HEK293T (cell line): Measurements from ENCODE around the gene OR2B6.

Experiments
- BHLHE40 ChIP-seq: fragments of 450-650 bp; IDR thresholded peaks from 2 replicates; pipeline ENCODE4 v1.6.1; 2016; ENCODE audit warnings: mild to moderate bottlenecking, moderate library complexity, borderline replicate concordance
- CTBP1 ChIP-seq: fragments of 450-650 bp; IDR thresholded peaks from 2 replicates; pipeline ENCODE4 v1.6.1; 2016; ENCODE audit warnings: borderline replicate concordance
- ELF4 ChIP-seq: fragments of 450-650 bp; IDR thresholded peaks from 2 replicates; pipeline ENCODE4 v1.6.1; 2017; ENCODE audit warnings: antibody characterized with exemption
- FOXA1 ChIP-seq: fragments of 450-650 bp; IDR thresholded peaks from 2 replicates; pipeline ENCODE4 v1.6.1; 2016; ENCODE audit warnings: mild to moderate bottlenecking
- FOXM1 ChIP-seq: fragments of 450-650 bp; IDR thresholded peaks from 2 replicates; pipeline ENCODE4 v1.6.1; 2017; ENCODE audit warnings: mild to moderate bottlenecking, borderline replicate concordance
- HDGF ChIP-seq: fragments of 450-650 bp; IDR thresholded peaks from 2 replicates; pipeline ENCODE4 v1.6.1; 2017; ENCODE audit warnings: antibody characterized with exemption, borderline replicate concordance
- L3MBTL2 ChIP-seq: fragments of 450-650 bp; conservative IDR thresholded peaks from 2 replicates; pipeline ENCODE4 v1.6.1; 2016; ENCODE audit warnings: mild to moderate bottlenecking
- NFRKB ChIP-seq: fragments of 450-650 bp; IDR thresholded peaks from 2 replicates; pipeline ENCODE4 v1.6.1; 2016; ENCODE audit warnings: mild to moderate bottlenecking, moderate library complexity
- SP1 ChIP-seq: fragments of 450-650 bp; IDR thresholded peaks from 2 replicates; pipeline ENCODE4 v1.6.1; 2017
- SUZ12 ChIP-seq: fragments of 450-650 bp; IDR thresholded peaks from 2 replicates; pipeline ENCODE4 v1.6.1; 2016; ENCODE audit warnings: mild to moderate bottlenecking
- TARDBP ChIP-seq: fragments of 450-650 bp; IDR thresholded peaks from 2 replicates; pipeline ENCODE4 v1.6.1; 2016
- ZNF384 ChIP-seq: fragments of 450-650 bp; IDR thresholded peaks from 2 replicates; pipeline ENCODE4 v1.6.1; 2016
- TF ChIP-seq, protein P1 (sequence below): fragments of 450-650 bp; IDR thresholded peaks from 2 replicates; pipeline ENCODE4 v1.6.1; 2016

DNA sequence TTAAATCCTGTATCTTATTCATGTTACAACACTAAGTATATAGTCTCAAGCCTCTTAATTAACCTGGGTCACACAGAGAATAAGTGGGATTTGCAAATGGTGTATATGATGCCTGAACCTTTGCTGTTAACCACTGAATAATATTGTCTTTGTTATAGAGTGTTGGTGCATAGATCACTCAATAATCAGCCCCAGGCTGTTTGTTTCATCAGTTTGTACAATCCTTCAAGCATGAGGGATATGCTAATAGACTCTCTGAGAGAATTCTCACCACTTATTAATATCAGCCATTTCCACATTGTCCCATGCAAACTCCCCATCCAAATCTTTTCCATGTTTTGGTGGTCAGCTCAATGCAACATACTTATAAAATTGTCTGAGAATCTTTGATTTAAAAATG lies 21.7 kb downstream of the OR2B6 start:
- TF ChIP-seq SUZ12 (no peak), BHLHE40 (no peak), ZNF384 (no peak), FOXM1 (no peak), ELF4 (no peak), SP1 (no peak), TARDBP (no peak), L3MBTL2 (no peak), NFRKB (no peak), HDGF (no peak), CTBP1 (no peak), FOXA1 (no peak)
- TF ChIP-seq, protein P1, sequence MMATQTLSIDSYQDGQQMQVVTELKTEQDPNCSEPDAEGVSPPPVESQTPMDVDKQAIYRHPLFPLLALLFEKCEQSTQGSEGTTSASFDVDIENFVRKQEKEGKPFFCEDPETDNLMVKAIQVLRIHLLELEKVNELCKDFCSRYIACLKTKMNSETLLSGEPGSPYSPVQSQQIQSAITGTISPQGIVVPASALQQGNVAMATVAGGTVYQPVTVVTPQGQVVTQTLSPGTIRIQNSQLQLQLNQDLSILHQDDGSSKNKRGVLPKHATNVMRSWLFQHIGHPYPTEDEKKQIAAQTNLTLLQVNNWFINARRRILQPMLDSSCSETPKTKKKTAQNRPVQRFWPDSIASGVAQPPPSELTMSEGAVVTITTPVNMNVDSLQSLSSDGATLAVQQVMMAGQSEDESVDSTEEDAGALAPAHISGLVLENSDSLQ: no peak
